ENCODE measurements around the gene TMPRSS3.

TMPRSS3 gene

DNA sequence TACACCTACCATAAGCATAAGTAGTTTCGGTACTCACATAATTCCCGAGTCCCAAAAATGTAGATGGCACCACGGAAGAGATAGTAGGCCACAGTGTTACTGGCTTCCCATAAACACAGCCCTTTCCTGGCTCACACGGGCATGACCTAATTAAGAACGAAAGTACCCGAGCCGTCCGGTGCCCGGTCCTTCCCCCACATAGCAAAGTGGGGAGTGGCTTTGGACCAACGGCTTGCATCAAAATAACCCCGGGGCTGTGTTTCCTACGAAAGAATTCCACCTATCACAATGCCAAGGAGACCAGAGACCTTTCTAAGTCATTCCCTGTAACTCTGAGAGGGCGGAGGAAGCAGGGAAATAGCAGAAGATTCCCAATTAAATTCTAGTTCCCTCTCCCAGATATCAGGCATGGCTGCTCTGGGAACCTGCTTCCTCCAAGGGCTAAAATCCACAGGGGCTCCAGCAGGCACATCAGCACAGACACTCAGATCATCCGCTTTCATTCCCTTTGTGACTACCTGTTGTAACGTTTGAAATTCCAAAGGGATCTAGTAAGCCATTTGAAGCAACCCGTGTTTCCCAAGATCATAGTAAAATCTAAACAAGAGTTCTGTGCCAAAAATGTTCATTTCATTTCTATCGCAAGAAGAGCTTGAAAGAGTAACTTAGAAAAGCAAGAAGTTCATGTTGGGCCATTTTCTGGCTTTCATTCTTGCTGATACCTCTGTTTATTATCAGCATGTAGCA is at the start of gene TMPRSS3:
TSS of gene TMPRSS3 (minus strand) at position 148 of the 747 bp plus-strand sequence. CDS start 635 bp downstream, outside the sequence.
- DNase-seq = no peak

DNA sequence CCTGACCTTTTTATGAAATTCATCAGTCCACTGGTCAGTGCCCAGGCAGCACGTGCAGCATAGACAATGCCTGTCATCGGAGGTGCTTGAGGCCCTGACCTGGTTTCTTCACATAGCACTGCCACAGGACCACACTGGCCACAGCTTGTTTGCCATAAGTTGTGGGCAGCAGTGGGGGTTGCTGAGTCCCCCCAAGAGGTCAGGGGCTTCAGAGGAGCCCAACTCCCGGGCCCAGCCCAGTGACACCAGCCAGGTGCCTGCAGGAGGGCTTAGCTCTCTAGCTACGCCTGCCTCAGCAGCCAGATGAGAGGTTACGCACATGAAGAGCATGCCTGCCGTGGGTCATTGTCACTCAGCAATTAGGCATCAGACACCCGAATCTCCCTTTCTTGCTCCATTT is 49.5 kb upstream of the TMPRSS3 start:
- no peak for DNase-seq

DNA sequence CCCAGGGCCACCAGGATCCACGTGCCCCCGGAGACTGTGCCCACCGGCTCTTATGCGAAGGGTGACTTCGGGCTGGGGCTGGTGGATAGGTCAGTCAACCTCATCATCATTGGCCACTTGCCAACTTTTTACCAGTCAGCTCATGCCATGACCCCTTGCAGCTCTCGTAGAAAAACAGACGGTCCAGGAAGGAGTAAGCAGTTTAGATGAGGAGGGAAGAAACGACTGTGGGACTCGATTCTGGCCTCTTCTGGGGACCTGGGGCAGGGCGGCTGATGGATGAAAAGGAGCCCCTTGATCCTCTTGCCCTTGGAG is 48.9 kb upstream of the TMPRSS3 start:
- no peak for DNase-seq

GRCh38 chr21:42443876-42444744 is 48.3 kb upstream of the TMPRSS3 start:
- peak; percentile 1 for DNase-seq

GRCh38 chr21:42443181-42443785 is 47.4 kb upstream of the TMPRSS3 start:
- DNase-seq = peak; percentile 5

DNA sequence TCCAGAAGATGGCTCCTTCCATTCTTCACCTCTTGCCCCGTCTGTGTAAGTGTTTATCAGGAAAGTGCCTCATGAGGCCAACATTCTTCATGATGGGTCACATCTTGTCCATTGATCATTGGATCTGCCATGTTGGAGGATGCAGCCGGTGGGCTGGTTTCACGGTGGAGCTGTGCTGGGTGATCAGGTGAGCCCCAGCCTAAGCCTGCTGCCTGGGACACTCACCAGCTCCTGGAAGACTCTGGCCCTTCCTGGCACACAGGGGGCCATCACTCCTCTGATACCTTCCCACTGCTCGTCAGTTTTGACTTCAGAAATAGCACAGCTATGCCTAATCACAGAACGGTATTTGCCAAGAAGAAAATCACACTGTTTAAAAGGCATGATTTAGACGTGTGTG is 46.1 kb upstream of the TMPRSS3 start:
- no peak for DNase-seq

GRCh38 chr21:42440187-42440792 is 44.4 kb upstream of the TMPRSS3 start:
- DNase-seq = no peak

DNA sequence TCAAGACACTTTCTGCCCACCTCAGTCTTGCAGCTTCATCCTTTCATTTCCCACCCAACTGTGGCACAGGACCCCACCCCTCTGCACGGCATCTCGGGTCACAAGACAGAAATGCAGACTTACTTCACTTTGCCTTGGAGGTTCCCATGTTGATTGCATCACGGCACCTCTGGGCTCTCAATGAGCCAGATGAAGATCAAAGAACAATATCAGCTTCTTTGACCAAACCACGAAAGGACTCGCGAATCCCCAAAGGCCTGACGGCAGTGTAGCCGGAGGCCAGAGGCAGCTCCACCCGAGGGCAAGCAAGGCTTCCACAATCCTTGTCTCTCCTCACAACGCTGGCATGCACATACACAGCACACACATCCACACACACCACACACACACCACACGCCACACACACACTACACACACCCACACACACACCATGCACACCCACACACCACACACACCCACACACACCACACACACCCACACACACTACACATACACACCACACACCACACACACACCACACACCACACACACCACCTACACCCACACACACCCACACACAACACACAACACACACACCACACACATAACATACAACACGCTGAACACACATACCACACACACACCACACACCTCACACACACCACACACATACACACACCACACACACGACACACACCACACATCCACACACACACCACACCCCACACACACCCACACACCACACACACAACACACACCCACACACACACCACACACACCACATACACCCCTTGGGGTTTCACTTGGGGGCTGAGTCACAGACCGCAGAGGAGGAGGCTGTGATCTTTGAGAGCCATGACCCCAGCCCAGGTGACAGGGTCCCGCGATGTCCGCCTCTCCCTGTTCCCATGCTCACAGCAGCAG is 43.7 kb upstream of the TMPRSS3 start:
- DNase-seq = no peak

DNA sequence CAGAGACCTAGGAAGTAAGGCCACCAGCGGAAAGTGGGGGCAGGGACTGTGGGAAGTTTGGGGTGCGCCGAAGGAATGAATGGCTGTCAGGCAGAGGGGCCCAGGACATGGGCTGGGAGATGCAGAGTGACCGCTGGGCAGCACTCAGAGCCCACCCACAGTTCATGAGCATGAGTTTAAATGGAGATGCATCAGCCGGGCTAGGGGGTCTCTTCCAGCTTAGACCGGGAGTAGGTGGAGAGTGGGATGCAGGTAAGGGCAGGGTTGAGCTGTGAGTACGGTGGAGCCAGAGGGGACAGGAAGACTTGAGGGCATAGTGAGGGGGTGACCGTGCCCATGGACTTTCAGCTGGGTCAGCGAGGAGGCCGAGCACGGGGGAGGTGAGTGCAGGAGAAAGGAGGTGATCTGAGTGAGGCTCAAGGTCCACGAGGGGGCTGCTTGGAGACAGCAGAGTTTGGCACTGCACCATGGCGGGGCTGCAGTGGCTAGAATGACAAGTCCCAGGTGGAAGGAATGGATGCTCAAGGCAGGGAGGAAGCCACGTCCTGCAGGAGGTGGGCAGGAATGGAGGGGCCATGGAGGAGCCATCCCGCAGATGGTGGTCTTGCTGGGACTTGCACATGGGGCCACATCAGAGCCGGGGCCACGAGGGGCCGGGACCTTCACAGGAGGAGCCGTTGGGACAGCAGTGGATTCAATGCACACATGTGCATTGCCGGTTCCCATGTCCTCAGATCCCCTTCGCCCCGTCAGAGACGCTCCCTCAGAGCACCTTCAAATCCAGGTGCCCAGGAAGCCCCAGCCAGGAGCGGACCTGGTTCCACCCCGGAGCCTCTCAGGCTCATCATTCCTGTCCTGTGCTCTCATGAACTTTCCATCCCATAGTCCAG is 42.7 kb upstream of the TMPRSS3 start:
- no peak for DNase-seq

- DNase-seq = no peak
Observed at GRCh38 chr21:42437786-42438185, 41.9 kb upstream of the TMPRSS3 start.

DNA sequence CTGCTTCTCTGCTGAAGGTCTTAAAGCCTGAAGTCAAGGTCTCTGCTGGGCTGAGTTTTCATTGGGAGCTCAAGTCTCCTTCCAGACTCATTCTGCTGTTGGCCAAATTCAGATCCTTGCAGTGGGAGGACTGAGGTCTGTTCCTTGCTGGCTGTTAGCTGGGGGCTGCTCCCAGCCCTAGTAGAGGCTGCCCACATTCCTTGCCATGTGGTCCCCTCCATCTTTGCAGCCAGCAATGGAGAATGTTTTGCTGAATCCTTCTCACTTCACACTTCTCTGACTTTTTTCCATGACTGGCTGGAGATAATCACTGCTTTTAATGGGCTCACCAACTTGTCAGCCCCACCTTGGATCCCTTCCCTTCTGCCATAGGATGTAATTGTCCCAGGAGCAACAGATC is 41.1 kb upstream of the TMPRSS3 start:
- DNase-seq = no peak

DNA sequence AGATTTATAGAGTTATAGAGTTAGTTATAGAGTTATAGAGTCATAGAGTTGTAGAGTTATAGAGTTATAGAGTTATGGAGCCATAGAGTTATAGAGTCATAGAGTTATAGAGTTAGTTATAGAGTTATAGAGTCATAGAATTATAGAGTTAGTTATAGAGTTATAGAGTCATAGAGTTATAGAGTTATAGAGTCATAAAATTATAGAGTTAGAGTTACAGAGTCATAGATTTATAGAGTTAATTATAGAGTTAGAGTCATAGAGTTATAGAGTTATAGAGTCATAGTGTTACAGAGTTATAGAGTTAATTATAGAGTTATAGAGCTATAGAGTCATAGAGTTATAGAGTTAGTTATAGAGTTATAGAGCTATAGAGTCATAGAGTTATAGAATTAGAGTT is 40.0 kb upstream of the TMPRSS3 start:
- no peak for DNase-seq

GRCh38 chr21:42435401-42435800 is 39.5 kb upstream of the TMPRSS3 start:
- DNase-seq = no peak

- no peak for DNase-seq
Observed at GRCh38 chr21:42434884-42435283, 39.0 kb upstream of the TMPRSS3 start.

- DNase-seq = no peak
Observed at GRCh38 chr21:42433946-42434551, 38.2 kb upstream of the TMPRSS3 start.

DNA sequence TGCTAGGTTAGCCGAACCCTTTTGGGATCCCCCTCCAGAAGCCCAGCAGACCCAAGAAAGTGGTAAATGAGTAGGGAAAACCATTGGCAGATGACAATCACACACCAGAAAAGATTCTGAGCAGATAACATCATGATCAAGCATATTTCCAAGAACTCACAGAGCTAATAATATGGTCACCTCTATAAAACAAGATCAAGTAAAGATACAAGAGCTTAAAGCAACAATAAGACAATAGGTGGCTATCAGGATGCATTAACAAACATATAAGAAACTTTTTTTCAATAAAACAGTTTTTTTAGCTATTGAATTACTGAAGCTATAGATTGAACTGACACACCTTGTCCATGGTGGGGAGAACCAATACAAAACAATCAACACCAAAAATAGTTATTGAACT is 36.8 kb upstream of the TMPRSS3 start:
- DNase-seq = no peak

DNA sequence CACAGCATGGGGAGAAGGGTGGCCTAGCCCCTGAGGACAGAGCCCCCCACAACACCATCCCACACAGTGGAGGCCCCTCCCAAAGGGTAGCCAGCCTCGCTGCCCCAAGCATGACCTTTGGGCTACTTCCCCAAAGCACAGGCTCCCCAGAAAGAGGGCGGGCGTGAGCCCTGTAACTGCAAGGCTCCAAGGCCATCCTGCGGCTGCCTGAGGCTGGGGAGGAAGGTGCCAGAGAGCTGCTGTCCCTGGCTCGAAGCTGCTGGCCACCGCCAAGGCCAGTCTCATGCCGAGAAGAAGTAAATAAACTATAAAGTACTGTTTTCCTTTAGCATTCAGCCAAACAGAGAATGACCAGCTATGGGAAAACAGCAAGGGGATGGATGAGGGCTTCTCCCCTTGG is 35.3 kb upstream of the TMPRSS3 start:
- no peak for DNase-seq

DNA sequence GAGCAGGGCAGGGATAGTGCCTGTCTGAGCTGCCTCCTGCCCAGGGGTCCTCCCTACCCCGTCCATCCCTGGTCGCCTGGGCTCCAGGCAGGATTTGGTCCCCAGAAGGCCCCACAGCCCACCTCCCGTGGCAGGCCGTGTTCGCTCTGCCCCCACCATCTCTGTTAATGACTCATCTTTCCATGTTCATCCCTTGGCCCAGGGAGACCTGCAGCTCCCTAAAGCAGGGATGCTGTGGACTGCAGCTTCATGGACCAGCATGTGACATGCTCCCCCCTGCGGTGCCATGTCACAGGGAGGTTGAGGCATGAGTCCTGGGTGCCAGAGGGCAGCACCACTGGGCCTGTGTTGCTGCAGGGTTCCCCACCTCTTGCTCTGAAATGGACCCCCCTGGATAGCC is 34.7 kb upstream of the TMPRSS3 start:
- no peak for DNase-seq

DNA sequence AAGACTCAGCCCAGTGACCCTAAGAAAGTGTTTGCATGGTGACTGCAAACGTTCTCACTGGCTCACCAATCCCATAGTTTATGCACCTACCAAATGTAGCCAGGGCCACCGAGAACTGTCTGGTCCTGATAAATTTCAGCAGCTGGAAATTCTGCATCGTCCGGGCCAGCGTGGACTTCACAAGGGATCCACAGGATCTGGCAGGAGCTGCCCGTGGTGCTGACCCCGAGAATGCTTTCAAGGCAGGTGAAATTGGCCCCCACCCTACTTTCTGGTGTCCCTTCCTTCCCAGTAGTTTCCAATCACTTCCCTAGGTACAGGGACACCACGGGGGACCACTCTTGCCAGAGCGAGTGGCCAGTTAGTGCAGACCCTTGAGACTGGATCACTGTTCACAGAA is 34.0 kb upstream of the TMPRSS3 start:
- DNase-seq = no peak

GRCh38 chr21:42429021-42429420 is 33.2 kb upstream of the TMPRSS3 start:
- DNase-seq = no peak

Data from right hindlimb (tissue), 1 donor.